ENCODE measurements around the gene MRPL10. TPM values are rescaled to one million over a fixed set of nuclear protein-coding genes. Genes with fewer than 3 reads are reported as not detected.

The MRPL10 gene
- total and polyA plus RNA-seq, 2 of the 8 experiments (the other 6 are each of a cell fraction or from before 2014, with no cell fraction given) = 85.3 to 214 TPM

GRCh38 chr17:47806026-47806912 is 25.1 kb downstream of the MRPL10 start (continued):
- TF ChIP-seq CHD7 (IDR thresholded peaks at IDR 0.05; ENCODE audit: insufficient replicate concordance, low read length) (no peak), SP4 (IDR thresholded peaks at IDR 0.05; ENCODE audit: low read length) (no peak), POU5F1 (IDR thresholded peaks at IDR 0.05; ENCODE audit: low read depth, low read length) (no peak), CREB1 (IDR thresholded peaks at IDR 0.05) (no peak), SIX5 (IDR thresholded peaks at IDR 0.05; ENCODE audit: low read depth, low read length) (no peak), TBP (IDR thresholded peaks at IDR 0.05; ENCODE audit: low read depth, low read length) (no peak), NANOG (IDR thresholded peaks at IDR 0.05; ENCODE audit: insufficient read depth, low read depth, low read length, poor library complexity, severe bottlenecking) (no peak), NRF1 (IDR thresholded peaks at IDR 0.05; ENCODE audit: low read depth, low read length) (no peak), HDAC6 (IDR thresholded peaks at IDR 0.05; ENCODE audit: low read depth, low read length) (no peak), EZH2 (IDR thresholded peaks at IDR 0.05; ENCODE audit: low read depth, low read length, severe bottlenecking) (no peak), CHD2 (IDR thresholded peaks at IDR 0.05; ENCODE audit: low read length) (no peak)

All from H1 (cell line).